ENCODE data around the gene TMEM26.

TMEM26 gene

GRCh38 chr10:61452655-61453641, at the start of gene TMEM26:
Gene TMEM26 (minus strand): TSS chr10:61453381. CDS start chr10:61453081, 300 bp downstream.
- no peak for DNase-seq

DNA sequence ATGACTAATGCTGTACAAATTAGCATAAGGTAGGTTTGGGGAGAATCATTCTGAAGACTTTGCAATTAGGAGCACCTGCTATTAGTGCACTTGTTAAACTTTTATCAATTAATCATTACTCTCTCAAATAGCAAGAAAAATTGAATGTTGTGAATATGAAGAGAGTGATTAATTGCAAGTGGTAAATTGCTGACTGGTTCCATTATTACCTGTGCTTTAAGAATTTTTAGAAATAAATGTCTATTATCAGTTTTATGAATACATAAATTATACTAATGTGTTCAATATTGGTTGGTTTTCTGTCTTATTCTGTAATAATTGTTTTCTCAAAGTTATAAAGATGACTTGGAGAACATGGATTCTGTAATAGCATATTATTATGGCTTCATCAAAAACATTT, 47.3 kb upstream of the TMEM26 start:
- DNase-seq: no peak

- DNase-seq: no peak
Measured at GRCh38 chr10:61492364-61492995, 39.3 kb upstream of the TMEM26 start.

- DNase-seq: no peak
Measured at GRCh38 chr10:61487506-61487905, 34.3 kb upstream of the TMEM26 start.

- DNase-seq: no peak
Measured at GRCh38 chr10:61486738-61487396, 33.7 kb upstream of the TMEM26 start.

GRCh38 chr10:61486251-61486650, 33.1 kb upstream of the TMEM26 start:
- DNase-seq: no peak

- no peak for DNase-seq
Measured at GRCh38 chr10:61481597-61481996, 28.4 kb upstream of the TMEM26 start.

GRCh38 chr10:61480208-61480607, 27.0 kb upstream of the TMEM26 start:
- no peak for DNase-seq

- DNase-seq: no peak
Measured at GRCh38 chr10:61478621-61479312, 25.6 kb upstream of the TMEM26 start.

- DNase-seq: no peak
Measured at GRCh38 chr10:61477451-61477850, 24.3 kb upstream of the TMEM26 start.

GRCh38 chr10:61476529-61476928, 23.3 kb upstream of the TMEM26 start:
- no peak for DNase-seq

DNA sequence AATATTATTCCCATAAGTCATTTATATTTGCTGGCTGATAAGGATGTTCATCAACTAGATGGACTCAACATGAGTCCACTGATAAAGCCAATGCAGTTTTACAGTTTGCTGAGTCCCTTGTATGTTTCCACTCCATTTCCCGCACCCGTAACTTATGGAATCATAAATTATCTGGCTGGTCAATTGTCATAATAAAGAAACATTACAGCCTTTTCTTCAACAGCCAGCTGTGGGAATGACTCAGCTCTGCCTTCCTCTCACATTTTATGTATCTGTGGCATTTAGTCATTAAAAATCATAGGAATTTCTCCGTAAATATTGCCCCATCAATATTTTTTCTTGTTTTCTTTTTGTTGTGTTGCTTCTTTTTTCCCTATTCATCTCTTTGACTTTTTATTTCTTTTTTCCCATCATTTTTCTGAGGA, 22.3 kb upstream of the TMEM26 start:
- DNase-seq: no peak

DNA sequence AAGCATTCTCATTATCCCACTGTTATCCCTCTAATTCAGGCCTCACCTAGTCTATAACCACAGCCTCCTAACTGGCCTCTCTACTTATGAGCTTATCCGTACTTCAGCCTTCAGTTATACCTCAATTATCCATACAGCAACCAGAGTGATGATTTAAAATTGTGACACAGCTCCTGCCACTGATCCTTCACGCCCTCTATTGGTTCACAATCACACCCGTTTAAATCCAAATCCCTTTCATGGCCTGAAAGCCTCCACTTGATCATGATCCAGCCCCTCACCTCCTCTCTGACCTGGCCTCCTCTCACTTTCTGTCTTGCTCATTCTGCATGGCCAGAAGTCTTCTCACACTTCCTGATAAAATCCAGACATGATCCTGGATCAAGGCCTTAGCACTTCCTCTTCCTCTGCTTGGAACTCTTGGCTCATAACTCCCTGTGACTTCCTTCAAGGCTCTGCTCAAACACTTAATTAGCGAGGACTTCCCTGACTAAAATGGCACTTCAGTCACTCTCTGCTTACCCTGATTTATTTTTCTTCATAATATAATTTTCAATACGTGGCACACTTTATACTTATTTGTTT, 19.0 kb upstream of the TMEM26 start:
- DNase-seq: no peak

DNA sequence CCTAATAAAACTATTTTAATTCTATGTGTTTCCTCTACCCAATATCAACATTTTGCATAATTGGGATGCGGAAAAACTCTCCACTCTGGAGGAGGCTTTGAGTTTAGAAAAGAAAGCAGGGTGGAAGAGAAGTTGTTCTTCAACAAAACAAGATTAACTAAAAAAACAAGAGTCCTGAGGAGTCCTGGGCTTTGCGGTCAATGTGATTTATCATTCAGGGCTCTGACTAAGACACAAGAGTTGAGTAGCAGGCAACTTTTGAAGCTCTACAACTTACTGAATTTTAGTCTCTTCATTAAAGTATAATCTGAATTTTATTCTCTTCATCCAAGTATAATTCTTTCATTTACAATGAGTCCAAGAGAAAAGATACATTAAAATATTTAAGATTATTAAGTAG, 18.3 kb upstream of the TMEM26 start:
- no peak for DNase-seq

DNA sequence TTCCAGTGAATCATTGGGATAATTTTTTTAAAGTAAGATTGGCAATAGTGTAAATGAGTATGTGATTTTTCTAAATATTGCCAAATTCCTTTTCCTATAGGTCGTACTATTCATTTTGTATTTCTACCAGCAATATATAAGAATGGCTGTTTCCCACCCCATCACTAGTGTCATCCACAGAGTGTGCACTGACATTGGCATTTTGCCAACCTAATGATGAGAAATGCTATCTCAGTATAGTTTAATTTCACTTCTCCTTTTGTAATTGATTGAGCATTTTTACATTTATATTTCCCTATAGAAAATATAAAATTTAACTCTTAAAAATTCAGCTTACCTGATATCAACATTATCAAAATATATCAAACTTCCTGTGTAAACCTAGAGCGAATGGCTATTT, 17.6 kb upstream of the TMEM26 start:
- DNase-seq: no peak

- no peak for DNase-seq
Measured at GRCh38 chr10:61465901-61466632, 12.9 kb upstream of the TMEM26 start.

GRCh38 chr10:61465171-61465496, 12.0 kb upstream of the TMEM26 start:
- DNase-seq: no peak

DNA sequence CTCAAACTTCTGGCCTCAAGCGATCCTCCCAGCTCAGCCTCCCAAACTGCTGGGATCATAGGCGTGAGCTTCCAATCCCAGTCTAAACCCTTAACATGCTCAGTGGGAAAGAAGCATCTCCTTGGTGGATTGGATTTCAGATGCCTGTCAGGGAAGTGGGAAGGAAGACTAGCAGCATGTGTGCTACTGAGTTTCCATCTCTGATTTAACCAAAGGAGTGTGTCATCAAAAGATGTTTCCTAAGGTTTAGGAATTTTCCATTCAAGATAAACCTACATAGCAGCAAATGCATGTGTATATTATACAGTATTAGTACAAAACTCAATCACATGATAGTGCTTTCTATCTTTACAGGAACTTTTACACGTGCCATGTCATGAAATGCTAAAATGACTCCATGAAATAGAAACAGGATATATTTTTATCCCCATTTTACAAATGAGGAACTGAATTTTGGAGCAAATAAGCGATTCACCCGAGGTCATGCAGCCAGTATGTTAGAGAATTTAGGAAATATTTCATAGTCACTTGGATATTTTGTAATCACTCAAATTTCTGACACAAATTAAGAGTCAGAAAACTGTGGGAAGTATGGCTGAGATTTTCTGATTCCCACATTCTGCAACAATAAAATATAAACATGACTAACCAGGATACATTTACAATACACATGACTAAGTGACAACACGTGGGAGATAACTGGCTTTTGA, 11.4 kb upstream of the TMEM26 start:
- no peak for DNase-seq

- DNase-seq: no peak
Measured at GRCh38 chr10:61463035-61463909, 10.1 kb upstream of the TMEM26 start.

DNA sequence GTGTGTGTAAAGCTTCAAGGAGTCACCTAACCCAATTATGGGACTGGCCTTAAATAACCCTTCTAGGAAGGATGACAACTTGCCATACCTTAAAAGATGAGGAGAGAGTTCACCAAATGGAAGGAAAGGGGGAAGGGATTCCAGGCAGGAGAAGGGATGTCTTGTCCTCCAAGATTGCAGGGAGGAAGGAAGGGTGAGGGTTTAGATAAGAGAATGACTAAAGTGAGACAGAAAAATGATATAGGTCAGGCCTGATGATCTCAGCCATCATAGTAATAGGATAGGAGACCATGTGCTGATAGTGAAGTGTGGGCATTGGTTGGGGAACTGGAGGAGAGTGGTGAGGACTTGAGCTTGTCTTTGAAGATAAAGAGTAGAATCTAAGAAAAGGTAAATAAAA, 7.7 kb upstream of the TMEM26 start:
- DNase-seq: no peak

All from DMS79 treated with DMSO at 0.1 percent for 48 hours (cell line).